Tibial artery (tissue), 4 donors: ENCODE data around the gene TENM3.
"Not testable (repeated sequence)": the region's sequence is repeated elsewhere in the genome, so short reads cannot be mapped to it uniquely, and the experiment has no call there.

Experiments
- DNase-seq, 2 donors: peaks; one replicate each; pipeline ENCODE4 v3.0.0-alpha.2; 2019
- H3K27ac ChIP-seq, 2 donors: fragments of 200-600 bp; sonication (generic) in 1 of 2; 1 replicate in 1 of 2; 2 replicates in 1 of 2; pipeline ENCODE4 v1.5.1; 2018 to 2019; ENCODE audit warnings: mild to moderate bottlenecking in 1 of 2
- H3K27me3 ChIP-seq, 2 donors: fragments of 200-600 bp; sonication (generic) in 1 of 2; one replicate each; pipeline versions ENCODE4 v1.5.1 to v1.6.0; 2016 to 2019
- H3K36me3 ChIP-seq, 3 donors: fragments of 200-600 bp; sonication (generic) in 2 of 3; one replicate each; pipeline ENCODE4 v1.5.1; 2016 to 2019; ENCODE audit warnings: mild to moderate bottlenecking in 2 of 3
- H3K4me1 ChIP-seq, 4 donors: fragments of 200-600 bp; sonication (generic) in 2 of 4; 1 replicate in 3 of 4; 2 replicates in 1 of 4; pipeline ENCODE4 v1.5.1; 2016 to 2019
- H3K4me3 ChIP-seq, 2 donors: fragments of 200-600 bp; sonication (generic) in 1 of 2; 1 replicate in 1 of 2; 2 replicates in 1 of 2; pipeline ENCODE4 v1.5.1; 2018 to 2019; ENCODE audit warnings: mild to moderate bottlenecking in 2 of 2
- H3K9me3 ChIP-seq, 3 donors: fragments of 200-600 bp; sonication (generic) in 1 of 3; one replicate each; pipeline ENCODE4 v1.5.1; 2016 to 2019
- intact Hi-C: fragments of 100-400 bp; cut with DNase I; formaldehyde crosslinking; loops from one replicate; pipeline ENCODE4 v1.15.0; 2023; ENCODE audit warnings: low total_unique reads
- TF ChIP-seq, protein P1 (sequence below), 2 experiments: fragments of 200-600 bp in 1 of 2; fragments of 450-650 bp in 1 of 2; IDR thresholded peaks; one replicate each; pipeline ENCODE4 v1.5.1; 2017 to 2019; ENCODE audit warnings: antibody characterized with exemption in 2 of 2, mild to moderate bottlenecking in 1 of 2, moderate library complexity in 1 of 2

Gene TENM3

DNA sequence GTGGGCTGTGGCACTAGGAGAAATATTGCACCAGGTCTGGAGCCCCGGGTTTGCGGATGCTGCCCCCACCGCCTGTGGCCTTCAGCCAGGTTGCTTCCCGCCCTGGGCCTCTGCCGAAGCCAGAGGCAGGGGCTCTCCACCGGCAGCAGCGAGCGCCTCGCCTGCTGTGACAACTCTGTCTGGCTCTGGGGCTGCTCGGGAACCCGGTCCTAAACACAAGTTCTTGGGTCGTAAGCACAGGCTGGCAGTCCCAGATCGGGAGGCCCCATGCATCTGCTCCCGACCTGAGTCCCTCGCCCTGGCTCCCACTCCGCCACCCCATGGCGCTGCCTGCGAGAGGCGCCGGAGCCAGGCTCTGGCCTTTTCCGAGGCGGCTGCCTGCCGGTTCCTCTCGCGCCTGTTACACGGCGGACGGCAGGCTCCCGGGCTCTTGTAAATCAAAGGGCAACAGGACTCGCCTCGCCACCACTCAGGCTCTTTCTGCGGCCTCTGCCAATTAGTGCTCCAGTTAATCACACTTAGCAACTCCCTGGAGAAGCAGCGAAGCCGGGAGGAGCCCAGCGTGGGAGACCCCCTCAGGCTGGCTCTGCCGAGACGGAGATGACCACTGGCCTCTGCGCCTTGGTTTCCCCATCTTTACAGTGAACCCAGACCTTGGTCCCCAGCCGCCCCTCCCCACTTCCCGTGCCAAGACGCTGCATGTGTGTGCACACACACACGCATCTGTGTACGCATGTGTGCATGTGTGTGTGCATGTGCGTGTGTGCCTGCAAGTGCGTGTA is 564.8 kb downstream of the TENM3 start:
- Histone ChIP-seq H3K4me1 (peaks cover 0 to 14% (median 3%) of the 10 kb centered on the region in 4 donors), H3K27me3 (peaks cover 0 to 7% of the 10 kb centered on the region in 2 donors), H3K9me3 (no peaks in the 10 kb centered on the region), H3K36me3 (no peaks in the 10 kb centered on the region), H3K27ac (no peak overlapping the region), H3K4me3 (no peak overlapping the region)
- TF ChIP-seq, protein P1, sequence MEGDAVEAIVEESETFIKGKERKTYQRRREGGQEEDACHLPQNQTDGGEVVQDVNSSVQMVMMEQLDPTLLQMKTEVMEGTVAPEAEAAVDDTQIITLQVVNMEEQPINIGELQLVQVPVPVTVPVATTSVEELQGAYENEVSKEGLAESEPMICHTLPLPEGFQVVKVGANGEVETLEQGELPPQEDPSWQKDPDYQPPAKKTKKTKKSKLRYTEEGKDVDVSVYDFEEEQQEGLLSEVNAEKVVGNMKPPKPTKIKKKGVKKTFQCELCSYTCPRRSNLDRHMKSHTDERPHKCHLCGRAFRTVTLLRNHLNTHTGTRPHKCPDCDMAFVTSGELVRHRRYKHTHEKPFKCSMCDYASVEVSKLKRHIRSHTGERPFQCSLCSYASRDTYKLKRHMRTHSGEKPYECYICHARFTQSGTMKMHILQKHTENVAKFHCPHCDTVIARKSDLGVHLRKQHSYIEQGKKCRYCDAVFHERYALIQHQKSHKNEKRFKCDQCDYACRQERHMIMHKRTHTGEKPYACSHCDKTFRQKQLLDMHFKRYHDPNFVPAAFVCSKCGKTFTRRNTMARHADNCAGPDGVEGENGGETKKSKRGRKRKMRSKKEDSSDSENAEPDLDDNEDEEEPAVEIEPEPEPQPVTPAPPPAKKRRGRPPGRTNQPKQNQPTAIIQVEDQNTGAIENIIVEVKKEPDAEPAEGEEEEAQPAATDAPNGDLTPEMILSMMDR (IDR thresholded peaks at IDR 0.05) = no peak
- intact Hi-C loops = loop anchor here (10.0 kb wide), 1 partner anchor 323 kb away; no protein-coding TSS in a partner anchor
- no peak for DNase-seq

DNA sequence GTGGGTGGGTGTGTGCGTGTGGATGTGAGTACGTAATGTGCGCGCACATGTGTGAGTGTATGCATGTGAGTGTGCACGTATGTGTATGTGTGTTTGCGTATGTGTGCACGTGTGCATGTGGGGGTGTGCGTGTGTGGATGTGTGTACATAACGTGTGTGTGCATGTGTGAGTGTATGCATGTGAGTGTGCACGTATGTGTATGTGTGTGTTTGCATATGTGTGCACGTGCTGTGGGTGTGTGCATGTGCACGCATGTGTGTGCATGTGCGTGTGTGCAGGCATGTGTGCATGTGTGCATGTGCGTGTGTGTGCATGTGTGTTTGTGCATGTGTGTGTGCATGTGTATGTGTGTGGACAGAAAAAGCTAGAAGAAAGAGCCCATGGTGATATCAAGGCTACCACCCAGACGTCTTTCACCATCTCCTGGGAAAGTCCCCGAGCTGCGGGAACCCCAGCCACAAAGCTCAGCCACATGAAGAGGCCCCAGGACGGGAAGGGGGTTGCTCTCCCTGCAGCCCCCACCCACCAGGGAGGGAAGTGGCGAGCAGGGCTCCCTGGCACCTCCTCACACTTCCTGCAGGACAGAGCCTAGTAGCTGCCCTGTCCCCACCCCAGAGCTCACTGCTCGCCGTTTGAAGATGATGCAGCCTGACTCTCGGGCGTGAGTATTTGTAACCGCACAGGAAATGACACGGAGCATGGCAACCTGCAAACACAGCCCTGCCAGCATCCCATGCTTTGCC is 565.6 kb downstream of the TENM3 start:
- intact Hi-C loops = loop anchor here (10.0 kb wide), 1 partner anchor 324 kb away; no protein-coding TSS in a partner anchor
- H3K27ac ChIP-seq = no peak overlapping the region
- H3K9me3 ChIP-seq = no peaks in the 10 kb centered on the region
- H3K4me1 ChIP-seq = peaks cover 0 to 14% (median 3%) of the 10 kb centered on the region in 4 donors
- DNase-seq = no peak
- no peak overlapping the region for H3K4me3 ChIP-seq
- TF ChIP-seq, protein P1 (IDR thresholded peaks at IDR 0.05) = no peak
- H3K27me3 ChIP-seq = peaks cover 0 to 7% of the 10 kb centered on the region in 2 donors
- H3K36me3 ChIP-seq = no peaks in the 10 kb centered on the region

DNA sequence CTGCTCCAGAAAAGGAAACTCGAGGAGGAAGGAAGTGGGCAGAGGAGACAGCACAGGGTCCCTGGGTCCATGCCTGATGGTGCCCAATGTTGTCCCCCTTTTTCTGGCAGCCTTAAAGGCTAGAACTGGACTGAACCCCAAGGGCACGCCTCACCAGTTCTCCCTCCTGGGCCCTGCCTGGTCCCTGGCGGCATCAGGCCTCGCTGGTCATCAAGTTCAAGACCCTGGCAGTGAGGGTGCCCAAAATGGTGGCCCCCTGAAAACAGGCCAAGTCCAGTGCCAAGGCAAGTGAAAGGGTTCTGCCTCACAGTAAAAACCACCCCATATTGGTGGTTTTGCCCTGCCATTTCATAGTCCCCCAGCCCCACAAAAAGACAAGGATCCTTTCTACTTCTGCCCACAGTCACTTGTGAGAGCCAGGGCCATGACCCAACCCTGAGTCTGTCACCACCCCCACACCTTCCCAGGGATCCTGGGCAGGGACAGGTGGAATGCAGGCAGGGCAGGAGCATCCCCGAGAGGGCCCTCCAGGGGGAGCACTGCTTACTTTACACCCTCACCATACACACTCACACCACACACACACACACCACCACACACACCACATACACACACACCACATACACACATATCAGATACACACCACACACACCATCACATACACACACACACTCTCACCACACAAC is 566.4 kb downstream of the TENM3 start:
- intact Hi-C loops = loop anchor here (10.0 kb wide), 1 partner anchor 325 kb away; no protein-coding TSS in a partner anchor
- no peak overlapping the region for H3K4me3 ChIP-seq
- no peaks in the 10 kb centered on the region for H3K36me3 ChIP-seq
- H3K9me3 ChIP-seq = no peaks in the 10 kb centered on the region
- H3K4me1 ChIP-seq = peaks cover 0 to 14% (median 3%) of the 10 kb centered on the region in 4 donors
- H3K27ac ChIP-seq = no peak overlapping the region
- H3K27me3 ChIP-seq = peaks cover 0 to 4% of the 10 kb centered on the region in 2 donors
- TF ChIP-seq, protein P1 (IDR thresholded peaks at IDR 0.05) = no peak
- no peak for DNase-seq

DNA sequence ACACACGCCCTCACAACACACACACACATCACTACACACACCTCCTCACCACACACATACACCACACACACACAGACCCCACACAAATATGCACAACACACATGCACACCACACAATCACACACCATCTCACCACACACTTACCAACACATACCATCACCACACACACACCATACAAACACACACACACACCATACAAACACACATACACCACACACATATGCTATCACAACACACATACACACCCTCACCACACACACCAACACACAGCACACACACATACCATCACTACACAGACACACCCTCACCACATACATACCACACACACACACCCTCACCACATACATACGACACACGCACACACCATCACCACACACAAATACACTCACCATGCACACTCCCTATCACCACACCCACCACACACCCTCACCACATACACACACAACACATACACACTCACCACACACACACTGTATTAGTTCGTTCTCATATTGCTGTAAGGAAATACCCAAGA is 567.0 kb downstream of the TENM3 start:
- Histone ChIP-seq H3K27ac (no peak overlapping the region), H3K9me3 (no peaks in the 10 kb centered on the region), H3K36me3 (no peaks in the 10 kb centered on the region), H3K4me1 (peaks cover 0 to 14% (median 3%) of the 10 kb centered on the region in 4 donors), H3K4me3 (no peak overlapping the region), H3K27me3 (peaks cover 0 to 4% of the 10 kb centered on the region in 2 donors)
- DNase-seq = no peak
- TF ChIP-seq, protein P1 (IDR thresholded peaks at IDR 0.05) = no peak
- intact Hi-C loops = no loop called here

DNA sequence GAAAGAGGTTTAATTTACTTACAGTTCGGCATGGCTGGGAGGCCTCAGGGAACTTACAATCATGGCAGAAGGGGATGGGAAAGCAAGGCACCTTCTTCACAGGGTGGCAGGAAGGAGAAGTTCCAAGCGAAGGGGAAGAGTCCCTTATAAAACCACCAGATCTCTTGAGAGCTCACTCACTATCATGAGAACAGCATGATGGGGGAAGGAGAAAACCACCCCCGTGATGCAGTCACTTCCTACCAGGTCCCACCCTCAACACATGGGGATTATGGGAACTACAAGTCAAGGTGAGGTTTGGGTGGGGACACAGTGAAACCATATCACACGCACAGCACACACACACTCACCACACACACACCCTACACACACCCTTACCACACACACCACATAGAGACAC is 569.7 kb downstream of the TENM3 start:
- no peaks in the 10 kb centered on the region for H3K27me3 ChIP-seq
- H3K4me3 ChIP-seq = no peak overlapping the region
- TF ChIP-seq, protein P1 (IDR thresholded peaks at IDR 0.05) = no peak
- no peak overlapping the region for H3K27ac ChIP-seq
- DNase-seq = no peak
- no peaks in the 10 kb centered on the region for H3K36me3 ChIP-seq
- intact Hi-C loops = no loop called here
- H3K9me3 ChIP-seq = no peaks in the 10 kb centered on the region
- H3K4me1 ChIP-seq = no peaks in the 10 kb centered on the region

DNA sequence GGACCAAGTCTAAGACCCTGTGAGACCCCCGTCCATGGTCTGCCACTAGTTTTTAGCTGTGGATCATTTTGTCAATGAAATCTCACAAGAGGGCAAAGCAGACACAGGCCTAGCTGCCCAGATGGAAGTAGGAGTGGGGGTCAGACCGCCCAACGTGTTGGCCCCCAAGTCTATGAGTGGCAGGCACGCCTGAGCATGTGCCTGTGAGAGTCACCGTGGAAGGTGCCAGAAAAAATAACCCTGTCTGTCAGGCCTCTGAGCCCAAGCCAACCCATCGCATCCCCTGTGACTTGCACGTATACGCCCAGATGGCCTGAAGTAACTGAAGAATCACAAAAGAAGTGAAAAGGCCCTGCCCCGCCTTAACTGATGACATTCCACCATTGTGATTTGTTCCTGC is 570.9 kb downstream of the TENM3 start:
- H3K4me3 ChIP-seq, DNase-seq, H3K9me3 ChIP-seq, H3K27ac ChIP-seq, H3K27me3 ChIP-seq, intact Hi-C loops, H3K4me1 ChIP-seq, H3K36me3 ChIP-seq: not testable (repeated sequence)
